Measurements from ENCODE around the gene RBM8A.

RBM8A gene

DNA sequence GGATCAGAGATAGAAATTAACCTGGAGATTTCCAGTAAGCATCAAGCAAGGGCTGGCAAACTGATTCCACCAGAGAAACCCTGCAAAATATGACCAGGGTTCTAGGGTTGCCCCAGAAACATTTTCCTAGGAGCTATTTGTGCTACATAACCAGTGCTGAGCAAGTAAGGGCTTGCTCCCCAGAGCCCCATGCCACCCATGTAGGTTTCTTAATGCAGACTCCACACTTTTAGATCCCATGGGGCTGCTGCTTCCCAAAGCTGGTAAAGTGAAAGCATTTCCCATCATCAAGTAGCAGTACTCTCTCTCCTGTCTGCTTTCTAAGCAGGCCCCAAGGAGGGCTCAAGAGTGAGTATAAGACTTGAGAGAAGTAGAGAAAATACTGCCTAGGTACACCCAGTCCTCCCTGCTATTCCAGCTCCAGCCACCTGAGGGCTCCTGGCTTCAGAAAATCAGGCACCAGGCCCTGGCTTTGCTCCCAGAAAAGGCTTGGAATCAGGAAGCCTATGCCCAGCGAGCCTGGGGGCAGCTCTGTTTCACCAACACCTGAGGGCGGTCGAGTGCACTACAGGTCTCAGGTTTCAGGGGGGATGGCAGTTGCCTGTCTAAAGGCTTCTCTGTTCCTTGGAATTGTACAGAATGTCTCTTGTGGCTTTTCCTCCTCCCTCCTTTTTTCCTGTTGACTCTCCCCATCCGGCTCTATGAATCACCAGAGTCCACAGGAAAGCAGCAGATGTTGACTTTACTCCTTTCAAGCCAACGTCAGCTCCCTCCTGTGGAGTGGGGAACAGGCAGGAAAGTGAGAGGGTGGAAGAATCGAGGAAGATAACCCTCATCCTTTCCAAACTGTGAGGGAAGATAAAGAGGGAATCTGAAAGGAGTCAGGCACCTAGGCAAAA lies 35.4 kb downstream of the RBM8A start (continued):
- TF ChIP-seq ZNF660 (tag by site-specific recombination; IDR thresholded peaks at IDR 0.05) (peak; percentile 91; the same call in 1 of the 2 replicates), HOXD13 (CRISPR knock-in tag; IDR thresholded peaks at IDR 0.05; ENCODE audit: borderline replicate concordance) (no peak), TCF7L2 (IDR thresholded peaks at IDR 0.05; ENCODE audit: borderline replicate concordance, low read depth, low read length) (no peak), ZNF138 (tag by site-specific recombination; IDR thresholded peaks at IDR 0.05; ENCODE audit: borderline replicate concordance) (no peak), ZNF701 (tag by site-specific recombination; IDR thresholded peaks at IDR 0.05) (no peak), ZNF561 (tag by site-specific recombination; IDR thresholded peaks at IDR 0.05; ENCODE audit: borderline replicate concordance) (no peak), ZEB2 (tag by site-specific recombination; IDR thresholded peaks at IDR 0.05) (peak; percentile 73), ZNF266 (tag by site-specific recombination; IDR thresholded peaks at IDR 0.05; ENCODE audit: low read depth) (no peak), BCL11A (tag by site-specific recombination; IDR thresholded peaks at IDR 0.05; ENCODE audit: low read depth) (no peak), ZBTB48 (tag by site-specific recombination; IDR thresholded peaks at IDR 0.05) (0 out of 2 replicates have a peak, but pooled peaks have one; percentile 31), ZNF366 (tag by site-specific recombination; conservative IDR thresholded peaks at IDR 0.05) (peak; percentile 84), ZIC2 (tag by site-specific recombination; IDR thresholded peaks at IDR 0.05) (peak; percentile 69), ZNF768 (tag by site-specific recombination; IDR thresholded peaks at IDR 0.05) (no peak), ZNF175 (tag by site-specific recombination; IDR thresholded peaks at IDR 0.05) (no peak), ZNF433 (tag by site-specific recombination; IDR thresholded peaks at IDR 0.05; ENCODE audit: low read depth) (no peak), ZNF571 (tag by site-specific recombination; IDR thresholded peaks at IDR 0.05) (no peak), ZNF23 (tag by site-specific recombination; IDR thresholded peaks at IDR 0.05; ENCODE audit: borderline replicate concordance) (no peak), ZFP41 (tag by site-specific recombination; IDR thresholded peaks at IDR 0.05; ENCODE audit: borderline replicate concordance) (no peak), ZNF707 (tag by site-specific recombination; IDR thresholded peaks at IDR 0.05) (no peak), ZSCAN23 (tag by site-specific recombination; IDR thresholded peaks at IDR 0.05) (no peak), GLI2 (tag by site-specific recombination; IDR thresholded peaks at IDR 0.05; ENCODE audit: borderline replicate concordance, low read depth) (no peak), ZNF76 (tag by site-specific recombination; IDR thresholded peaks at IDR 0.05; ENCODE audit: borderline replicate concordance, low read depth) (no peak), ZNF214 (tag by site-specific recombination; IDR thresholded peaks at IDR 0.05; ENCODE audit: borderline replicate concordance) (no peak), PRDM1 (tag by site-specific recombination; IDR thresholded peaks at IDR 0.05) (peak; percentile 92), ZFP37 (tag by site-specific recombination; IDR thresholded peaks at IDR 0.05) (no peak), ZNF350 (tag by site-specific recombination; IDR thresholded peaks at IDR 0.05) (no peak), ZNF133 (tag by site-specific recombination; IDR thresholded peaks at IDR 0.05) (no peak), KLF1 (tag by site-specific recombination; IDR thresholded peaks at IDR 0.05) (no peak)
- TF ChIP-seq, protein P1, sequence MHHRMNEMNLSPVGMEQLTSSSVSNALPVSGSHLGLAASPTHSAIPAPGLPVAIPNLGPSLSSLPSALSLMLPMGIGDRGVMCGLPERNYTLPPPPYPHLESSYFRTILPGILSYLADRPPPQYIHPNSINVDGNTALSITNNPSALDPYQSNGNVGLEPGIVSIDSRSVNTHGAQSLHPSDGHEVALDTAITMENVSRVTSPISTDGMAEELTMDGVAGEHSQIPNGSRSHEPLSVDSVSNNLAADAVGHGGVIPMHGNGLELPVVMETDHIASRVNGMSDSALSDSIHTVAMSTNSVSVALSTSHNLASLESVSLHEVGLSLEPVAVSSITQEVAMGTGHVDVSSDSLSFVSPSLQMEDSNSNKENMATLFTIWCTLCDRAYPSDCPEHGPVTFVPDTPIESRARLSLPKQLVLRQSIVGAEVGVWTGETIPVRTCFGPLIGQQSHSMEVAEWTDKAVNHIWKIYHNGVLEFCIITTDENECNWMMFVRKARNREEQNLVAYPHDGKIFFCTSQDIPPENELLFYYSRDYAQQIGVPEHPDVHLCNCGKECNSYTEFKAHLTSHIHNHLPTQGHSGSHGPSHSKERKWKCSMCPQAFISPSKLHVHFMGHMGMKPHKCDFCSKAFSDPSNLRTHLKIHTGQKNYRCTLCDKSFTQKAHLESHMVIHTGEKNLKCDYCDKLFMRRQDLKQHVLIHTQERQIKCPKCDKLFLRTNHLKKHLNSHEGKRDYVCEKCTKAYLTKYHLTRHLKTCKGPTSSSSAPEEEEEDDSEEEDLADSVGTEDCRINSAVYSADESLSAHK (tag by site-specific recombination; IDR thresholded peaks at IDR 0.05): no peak
- TF ChIP-seq, protein P2, sequence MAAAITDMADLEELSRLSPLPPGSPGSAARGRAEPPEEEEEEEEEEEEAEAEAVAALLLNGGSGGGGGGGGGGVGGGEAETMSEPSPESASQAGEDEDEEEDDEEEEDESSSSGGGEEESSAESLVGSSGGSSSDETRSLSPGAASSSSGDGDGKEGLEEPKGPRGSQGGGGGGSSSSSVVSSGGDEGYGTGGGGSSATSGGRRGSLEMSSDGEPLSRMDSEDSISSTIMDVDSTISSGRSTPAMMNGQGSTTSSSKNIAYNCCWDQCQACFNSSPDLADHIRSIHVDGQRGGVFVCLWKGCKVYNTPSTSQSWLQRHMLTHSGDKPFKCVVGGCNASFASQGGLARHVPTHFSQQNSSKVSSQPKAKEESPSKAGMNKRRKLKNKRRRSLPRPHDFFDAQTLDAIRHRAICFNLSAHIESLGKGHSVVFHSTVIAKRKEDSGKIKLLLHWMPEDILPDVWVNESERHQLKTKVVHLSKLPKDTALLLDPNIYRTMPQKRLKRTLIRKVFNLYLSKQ (tag by site-specific recombination; IDR thresholded peaks at IDR 0.05; ENCODE audit: borderline replicate concordance): no peak
- TF ChIP-seq, protein P3, sequence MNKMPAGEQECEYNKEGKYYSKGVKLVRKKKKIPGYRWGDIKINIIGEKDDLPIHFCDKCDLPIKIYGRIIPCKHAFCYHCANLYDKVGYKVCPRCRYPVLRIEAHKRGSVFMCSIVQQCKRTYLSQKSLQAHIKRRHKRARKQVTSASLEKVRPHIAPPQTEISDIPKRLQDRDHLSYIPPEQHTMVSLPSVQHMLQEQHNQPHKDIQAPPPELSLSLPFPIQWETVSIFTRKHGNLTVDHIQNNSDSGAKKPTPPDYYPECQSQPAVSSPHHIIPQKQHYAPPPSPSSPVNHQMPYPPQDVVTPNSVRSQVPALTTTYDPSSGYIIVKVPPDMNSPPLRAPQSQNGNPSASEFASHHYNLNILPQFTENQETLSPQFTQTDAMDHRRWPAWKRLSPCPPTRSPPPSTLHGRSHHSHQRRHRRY (tag by site-specific recombination; IDR thresholded peaks at IDR 0.05): no peak
- TF ChIP-seq, protein P4, sequence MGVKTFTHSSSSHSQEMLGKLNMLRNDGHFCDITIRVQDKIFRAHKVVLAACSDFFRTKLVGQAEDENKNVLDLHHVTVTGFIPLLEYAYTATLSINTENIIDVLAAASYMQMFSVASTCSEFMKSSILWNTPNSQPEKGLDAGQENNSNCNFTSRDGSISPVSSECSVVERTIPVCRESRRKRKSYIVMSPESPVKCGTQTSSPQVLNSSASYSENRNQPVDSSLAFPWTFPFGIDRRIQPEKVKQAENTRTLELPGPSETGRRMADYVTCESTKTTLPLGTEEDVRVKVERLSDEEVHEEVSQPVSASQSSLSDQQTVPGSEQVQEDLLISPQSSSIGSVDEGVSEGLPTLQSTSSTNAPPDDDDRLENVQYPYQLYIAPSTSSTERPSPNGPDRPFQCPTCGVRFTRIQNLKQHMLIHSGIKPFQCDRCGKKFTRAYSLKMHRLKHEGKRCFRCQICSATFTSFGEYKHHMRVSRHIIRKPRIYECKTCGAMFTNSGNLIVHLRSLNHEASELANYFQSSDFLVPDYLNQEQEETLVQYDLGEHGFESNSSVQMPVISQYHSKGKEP (tag by site-specific recombination; IDR thresholded peaks at IDR 0.05): peak; percentile 16; the same call in 1 of the 2 replicates
- TF ChIP-seq, protein P5, sequence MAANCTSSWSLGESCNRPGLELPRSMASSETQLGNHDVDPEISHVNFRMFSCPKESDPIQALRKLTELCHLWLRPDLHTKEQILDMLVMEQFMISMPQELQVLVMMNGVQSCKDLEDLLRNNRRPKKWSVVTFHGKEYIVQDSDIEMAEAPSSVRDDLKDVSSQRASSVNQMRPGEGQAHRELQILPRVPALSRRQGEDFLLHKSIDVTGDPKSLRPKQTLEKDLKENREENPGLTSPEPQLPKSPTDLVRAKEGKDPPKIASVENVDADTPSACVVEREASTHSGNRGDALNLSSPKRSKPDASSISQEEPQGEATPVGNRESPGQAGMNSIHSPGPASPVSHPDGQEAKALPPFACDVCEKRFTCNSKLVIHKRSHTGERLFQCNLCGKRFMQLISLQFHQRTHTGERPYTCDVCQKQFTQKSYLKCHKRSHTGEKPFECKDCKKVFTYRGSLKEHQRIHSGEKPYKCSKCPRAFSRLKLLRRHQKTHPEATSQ (tag by site-specific recombination; IDR thresholded peaks at IDR 0.05): no peak
